B cell (primary cell): ENCODE measurements around the gene CD99L2. TPM values are rescaled to one million over a fixed set of nuclear protein-coding genes. Genes with fewer than 3 reads are reported as not detected.

Experiments used
- ATAC-seq: fragments of 200-7000 bp; cut with Tn5 transposase; one replicate; pipeline ENCODE4 v1.10.0; 2021; ENCODE audit warnings: low read depth, mild to moderate bottlenecking, moderate number of reproducible peaks, moderate library complexity
- CTCF ChIA-PET: fragments of 350-600 bp; sonication (Branson Sonifier 250); formaldehyde crosslinking; loops from one replicate; lab custom pipeline; 2021; ENCODE audit warnings: antibody characterized with exemption, inconsistent platforms; lab: Charles Lee
- POLR2A ChIA-PET: fragments of 350-600 bp; sonication (Branson Sonifier 250); formaldehyde crosslinking; loops from one replicate; lab custom pipeline; 2021; ENCODE audit warnings: antibody characterized with exemption; lab: Charles Lee
- DNase-seq: peaks from one replicate; pipeline ENCODE4 v3.0.0; 2013
- H2AFZ ChIP-seq: 2 replicates; pipeline ENCODE4 v1.6.1; 2012; ENCODE audit warnings: mild to moderate bottlenecking, low read depth, low read length; ENCODE audit not compliant: insufficient read depth, poor library complexity, severe bottlenecking
- H3K27ac ChIP-seq, 2 donors: 1 replicate in 1 of 2; 2 replicates in 1 of 2; pipeline ENCODE4 v1.5.1; 2012 to 2013; ENCODE audit warnings: low read length in 2 of 2, mild to moderate bottlenecking in 2 of 2, moderate library complexity in 1 of 2
- H3K27me3 ChIP-seq, 4 experiments: fragments of 200-600 bp in 1 of 4; sonication (generic) in 1 of 4; replicated peaks in 1 of 4; 1 replicate in 2 of 4; 2 replicates in 2 of 4; pipeline versions ENCODE4 v1.6.1 to v1.7.0; 2013 to 2016; ENCODE audit warnings: low read length in 3 of 4, mild to moderate bottlenecking in 2 of 4, mixed read lengths in 1 of 4, moderate library complexity in 1 of 4; ENCODE audit not compliant: insufficient read depth in 4 of 4, control insufficient read depth in 3 of 4; ENCODE audit errors: control extremely low read depth in 1 of 4
- H3K36me3 ChIP-seq, 2 experiments: replicated peaks in 1 of 2; 1 replicate in 1 of 2; 2 replicates in 1 of 2; pipeline versions ENCODE4 v1.6.1 to v1.7.1; 2013; ENCODE audit warnings: low read length in 1 of 2; ENCODE audit not compliant: insufficient read depth in 2 of 2, control insufficient read depth in 1 of 2; ENCODE audit errors: control extremely low read depth in 1 of 2, extremely low read depth in 1 of 2
- H3K4me1 ChIP-seq, 2 donors: fragments of 200-600 bp in 1 of 2; sonication (generic) in 1 of 2; 1 replicate in 1 of 2; 2 replicates in 1 of 2; pipeline versions ENCODE4 v1.5.1 to v1.6.1; 2013 to 2017; ENCODE audit warnings: low read length in 2 of 2; ENCODE audit not compliant: control insufficient read depth in 2 of 2, insufficient read depth in 2 of 2
- H3K4me2 ChIP-seq: replicated peaks from 2 replicates; pipeline ENCODE3; 2012; ENCODE audit warnings: mild to moderate bottlenecking, low read depth, low read length; ENCODE audit not compliant: poor library complexity, severe bottlenecking
- H3K4me3 ChIP-seq, 5 experiments: fragments of 200-600 bp in 1 of 5; sonication (generic) in 1 of 5; 1 replicate in 3 of 5; 2 replicates in 2 of 5; pipeline versions ENCODE4 v1.5.1 to v1.7.0; 2011 to 2016; ENCODE audit warnings: low read length in 4 of 5, mild to moderate bottlenecking in 4 of 5, low read depth in 2 of 5, control low read depth in 1 of 5, moderate library complexity in 1 of 5; ENCODE audit not compliant: insufficient read depth in 1 of 5; ENCODE audit errors: control extremely low read depth in 1 of 5, extremely low read depth in 1 of 5
- H3K79me2 ChIP-seq: fragments of 200-600 bp; sonication (generic); one replicate; pipeline ENCODE4 v1.6.0; 2016; ENCODE audit warnings: low read length; ENCODE audit not compliant: control insufficient read depth, insufficient read depth
- H3K9ac ChIP-seq: fragments of 200-600 bp; sonication (generic); 2 replicates; pipeline ENCODE4 v1.6.1; 2017; ENCODE audit warnings: mild to moderate bottlenecking, low read length, moderate library complexity
- H3K9me3 ChIP-seq, 3 donors: one replicate each; pipeline versions ENCODE4 v1.6.1 to v1.7.1; 2013; ENCODE audit warnings: low read length in 2 of 3; ENCODE audit not compliant: control insufficient read depth in 2 of 3, insufficient read depth in 1 of 3; ENCODE audit errors: control extremely low read depth in 1 of 3
- H4K20me1 ChIP-seq: 2 replicates; pipeline ENCODE4 v1.6.0; 2012; ENCODE audit warnings: mild to moderate bottlenecking, low read length; ENCODE audit not compliant: insufficient read depth, control insufficient read depth, poor library complexity, severe bottlenecking
- H3K27ac Mint-ChIP-seq: one replicate; pipeline ENCODE4 v1.8.0; 2021; ENCODE audit warnings: mixed read lengths
- H3K27me3 Mint-ChIP-seq: one replicate; pipeline ENCODE4 v1.8.0; 2021; ENCODE audit warnings: mixed read lengths
- H3K4me1 Mint-ChIP-seq: one replicate; pipeline ENCODE4 v1.8.0; 2021; ENCODE audit warnings: mixed read lengths
- H3K4me3 Mint-ChIP-seq: one replicate; pipeline ENCODE4 v1.8.0; 2021; ENCODE audit warnings: mixed read lengths
- H3K9me3 Mint-ChIP-seq: one replicate; pipeline ENCODE4 v1.8.0; 2022; ENCODE audit warnings: mixed read lengths; ENCODE audit not compliant: insufficient read depth
- EZH2 ChIP-seq: IDR thresholded peaks from 2 replicates; pipeline ENCODE4 v1.6.1; 2012; ENCODE audit warnings: borderline replicate concordance, low read depth, mild to moderate bottlenecking, moderate library complexity, low read length; ENCODE audit not compliant: insufficient read depth, poor library complexity, severe bottlenecking
- WGBS: methylation state at CpG from one replicate; pipeline ENCODE4 v1.1.5; 2013; ENCODE audit warnings: missing lambda C conversion rate; ENCODE audit not compliant: insufficient coverage; 5-methylcytosine and 5-hydroxymethylcytosine counted together
- intact Hi-C: fragments of 100-400 bp; cut with micrococcal nuclease; formaldehyde crosslinking; loops from one replicate; pipeline ENCODE4 v1.10.0; 2022
- polyA plus RNA-seq: library from polyadenylated mRNA; depleted of rRNA; stranded (reverse); fragments of >200 nt; gene quantifications from 2 replicates; pipeline ENCODE4 v1.2.3, GENCODE V29; 2012
- total RNA-seq, 2 donors: library from RNA; stranded (reverse); fragments of 120-200 nt in 1 of 2; gene quantifications; 1 replicate in 1 of 2; 2 replicates in 1 of 2; pipeline versions ENCODE4 v1.2.3 to v1.2.4, GENCODE V29; 2013 to 2022
- TF ChIP-seq, protein P1 (sequence below): fragments of 200-600 bp; IDR thresholded peaks from one replicate; pipeline ENCODE4 v1.8.0; 2022; ENCODE audit warnings: antibody characterized with exemption, mild to moderate bottlenecking

The CD99L2 gene
- total and polyA plus RNA-seq, 2 donors (not counting 1 experiment from before 2014, with no cell fraction given), result 8.7 to 17.8 TPM

DNA sequence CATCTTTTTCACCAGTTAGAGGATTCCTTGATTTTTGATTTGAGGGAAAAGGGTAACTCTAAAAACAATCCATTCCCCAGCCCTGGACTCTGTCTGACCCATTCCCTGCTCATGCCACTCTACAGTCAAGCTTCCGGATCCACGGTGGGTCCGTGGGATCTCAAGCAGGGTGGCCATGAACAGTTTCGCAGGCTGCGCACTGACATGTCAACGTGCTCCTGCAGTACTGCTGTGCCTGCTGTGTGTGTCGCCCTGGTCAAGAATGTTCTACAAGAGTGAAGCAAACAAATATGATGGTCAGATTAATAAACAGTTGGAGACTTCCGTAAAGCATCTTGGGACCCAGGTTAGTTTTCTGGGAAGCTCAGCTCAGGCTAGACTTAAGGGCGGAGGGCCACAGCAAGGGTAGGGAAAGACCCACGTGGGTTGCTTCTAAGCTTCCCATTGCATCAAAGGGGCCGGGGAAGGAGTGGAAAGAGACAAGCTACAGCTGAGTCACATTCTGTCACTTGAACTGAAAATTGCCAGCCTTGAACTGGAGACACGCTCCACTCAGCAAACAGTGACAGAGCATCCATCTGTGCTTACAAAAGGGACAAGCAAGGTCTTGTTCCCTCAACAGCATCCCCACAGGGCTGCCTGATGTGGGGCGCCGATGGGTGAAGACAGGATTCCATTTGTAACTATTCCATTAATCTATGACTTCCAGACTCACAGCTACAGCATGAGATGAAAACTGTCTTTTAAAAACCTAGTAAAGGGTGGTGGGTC lies 123.5 kb downstream of the CD99L2 start:
- H3K36me3 ChIP-seq, result no peaks in the 10 kb centered on the region
- peaks cover under 1% of the 10 kb centered on the region for H3K4me1 Mint-ChIP-seq
- no peaks in the 10 kb centered on the region for H3K27me3 Mint-ChIP-seq
- ATAC-seq (no peak), DNase-seq (no peak)
- intact Hi-C loops, result no loop called here
- no peak overlapping the region for H3K4me3 Mint-ChIP-seq
- H3K9me3 ChIP-seq, result no peaks in the 10 kb centered on the region
- no peak overlapping the region for H3K4me3 ChIP-seq
- ChIA-PET POLR2A (no interaction called here), CTCF (interaction anchor here (2.0 kb wide), 1 partner anchor 307 kb away, joined by 12 read pairs; no protein-coding TSS in a partner anchor)
- H3K27me3 ChIP-seq, result no peaks in the 10 kb centered on the region
- no peak for TF ChIP-seq EZH2
- TF ChIP-seq, protein P1, sequence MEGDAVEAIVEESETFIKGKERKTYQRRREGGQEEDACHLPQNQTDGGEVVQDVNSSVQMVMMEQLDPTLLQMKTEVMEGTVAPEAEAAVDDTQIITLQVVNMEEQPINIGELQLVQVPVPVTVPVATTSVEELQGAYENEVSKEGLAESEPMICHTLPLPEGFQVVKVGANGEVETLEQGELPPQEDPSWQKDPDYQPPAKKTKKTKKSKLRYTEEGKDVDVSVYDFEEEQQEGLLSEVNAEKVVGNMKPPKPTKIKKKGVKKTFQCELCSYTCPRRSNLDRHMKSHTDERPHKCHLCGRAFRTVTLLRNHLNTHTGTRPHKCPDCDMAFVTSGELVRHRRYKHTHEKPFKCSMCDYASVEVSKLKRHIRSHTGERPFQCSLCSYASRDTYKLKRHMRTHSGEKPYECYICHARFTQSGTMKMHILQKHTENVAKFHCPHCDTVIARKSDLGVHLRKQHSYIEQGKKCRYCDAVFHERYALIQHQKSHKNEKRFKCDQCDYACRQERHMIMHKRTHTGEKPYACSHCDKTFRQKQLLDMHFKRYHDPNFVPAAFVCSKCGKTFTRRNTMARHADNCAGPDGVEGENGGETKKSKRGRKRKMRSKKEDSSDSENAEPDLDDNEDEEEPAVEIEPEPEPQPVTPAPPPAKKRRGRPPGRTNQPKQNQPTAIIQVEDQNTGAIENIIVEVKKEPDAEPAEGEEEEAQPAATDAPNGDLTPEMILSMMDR, result no peak
- H3K4me1 ChIP-seq, result no peaks in the 10 kb centered on the region
- H4K20me1 ChIP-seq, result no peaks in the 10 kb centered on the region
- no peak overlapping the region for H3K4me2 ChIP-seq
- H3K27ac Mint-ChIP-seq, result no peak overlapping the region
- WGBS, result 93% methylated on average over 5 of the region's 14 CpGs
- H3K9me3 Mint-ChIP-seq, result no peaks in the 10 kb centered on the region
- no peak overlapping the region for H3K9ac ChIP-seq
- H2AFZ ChIP-seq, result no peak overlapping the region
- H3K27ac ChIP-seq, result no peak overlapping the region
- no peaks in the 10 kb centered on the region for H3K79me2 ChIP-seq

DNA sequence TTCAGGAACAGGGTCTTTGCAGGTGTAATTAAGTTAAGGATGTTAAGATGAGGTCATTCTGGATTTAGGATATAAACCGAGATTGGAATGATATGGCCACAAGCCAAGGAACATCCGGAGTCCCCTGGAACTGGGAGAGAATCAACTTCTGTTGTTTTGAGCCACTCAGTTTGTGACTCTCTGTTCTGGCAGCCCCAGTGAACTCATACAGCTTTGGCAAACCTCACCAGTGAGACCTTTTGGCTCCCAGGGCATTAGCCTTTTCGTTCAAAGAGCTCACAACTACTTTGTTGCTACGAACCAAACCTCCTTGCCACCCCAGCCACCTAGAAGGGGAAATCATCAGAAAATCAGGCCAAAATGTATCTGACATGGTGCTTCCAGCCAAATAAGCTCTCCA lies 124.8 kb downstream of the CD99L2 start:
- WGBS, result 100% methylated on average over 1 of the region's 4 CpGs
- CTCF ChIA-PET, result interaction anchor here (1.0 to 5.7 kb wide), 2 partner anchors 11 to 308 kb away, joined by 3 to 126 read pairs; no protein-coding TSS in a partner anchor
- no peaks in the 10 kb centered on the region for H3K27me3 ChIP-seq
- DNase-seq (no peak), ATAC-seq (no peak)
- H3K27ac ChIP-seq, result no peak overlapping the region
- no peak overlapping the region for H3K4me3 ChIP-seq
- Mint-ChIP-seq H3K27ac (no peak overlapping the region), H3K27me3 (no peaks in the 10 kb centered on the region), H3K4me3 (no peak overlapping the region), H3K9me3 (no peaks in the 10 kb centered on the region), H3K4me1 (no peaks in the 10 kb centered on the region)
- H4K20me1 ChIP-seq, result no peaks in the 10 kb centered on the region
- TF ChIP-seq, protein P1, result no peak
- TF ChIP-seq EZH2, result no peak
- POLR2A ChIA-PET, result no interaction called here
- intact Hi-C loops, result no loop called here
- H3K4me2 ChIP-seq, result no peak overlapping the region
- no peaks in the 10 kb centered on the region for H3K4me1 ChIP-seq
- H2AFZ ChIP-seq, result no peak overlapping the region
- no peaks in the 10 kb centered on the region for H3K79me2 ChIP-seq
- no peaks in the 10 kb centered on the region for H3K36me3 ChIP-seq
- H3K9ac ChIP-seq, result no peak overlapping the region
- H3K9me3 ChIP-seq, result no peaks in the 10 kb centered on the region
